CD14-positive monocyte (primary cell): Measurements from ENCODE around the gene DYRK1A. TPM values are rescaled to one million over a fixed set of nuclear protein-coding genes. Genes with fewer than 3 reads are reported as not detected.
A peak's percentile ranks its signal among the peaks of the same experiment; 100 is the strongest.

Source experiments
- DNase-seq, 3 donors: peaks; one replicate each; pipeline ENCODE4 v3.0.0-alpha.2; 2011 to 2022
- H2AFZ ChIP-seq: 2 replicates; pipeline ENCODE4 v1.6.0; 2012; ENCODE audit warnings: mild to moderate bottlenecking, low read depth, low read length, inconsistent platforms; ENCODE audit not compliant: insufficient read depth, poor library complexity, severe bottlenecking
- H3K27ac ChIP-seq, 2 donors: 1 replicate in 1 of 2; 2 replicates in 1 of 2; pipeline ENCODE4 v1.5.1; 2012 to 2013; ENCODE audit warnings: low read length in 2 of 2, control low read depth in 1 of 2, inconsistent platforms in 1 of 2, low read depth in 1 of 2, mild to moderate bottlenecking in 1 of 2
- H3K27me3 ChIP-seq, 2 donors: one replicate each; pipeline versions ENCODE4 v1.6.0 to v1.6.1; 2011 to 2013; ENCODE audit warnings: low read length in 2 of 2; ENCODE audit not compliant: control insufficient read depth in 2 of 2, insufficient read depth in 2 of 2
- H3K36me3 ChIP-seq, 2 donors: replicated peaks in 1 of 2; 1 replicate in 1 of 2; 2 replicates in 1 of 2; pipeline versions ENCODE4 v1.5.1 to v1.6.1; 2012 to 2013; ENCODE audit warnings: low read length in 2 of 2, control low read depth in 1 of 2, inconsistent platforms in 1 of 2, mild to moderate bottlenecking in 1 of 2; ENCODE audit not compliant: insufficient read depth in 2 of 2, control insufficient read depth in 1 of 2
- H3K4me1 ChIP-seq, 2 donors: 1 replicate in 1 of 2; 2 replicates in 1 of 2; pipeline versions ENCODE4 v1.5.1 to v1.6.1; 2012 to 2013; ENCODE audit warnings: low read length in 2 of 2, control low read depth in 1 of 2, inconsistent platforms in 1 of 2, mild to moderate bottlenecking in 1 of 2, moderate library complexity in 1 of 2; ENCODE audit not compliant: insufficient read depth in 2 of 2, control insufficient read depth in 1 of 2
- H3K4me2 ChIP-seq: replicated peaks from 2 replicates; pipeline ENCODE3; 2012; ENCODE audit warnings: low read length, moderate library complexity, mild to moderate bottlenecking; ENCODE audit not compliant: poor library complexity, severe bottlenecking; ENCODE audit errors: extremely low read depth
- H3K4me3 ChIP-seq, 3 experiments: fragments of 200-600 bp in 1 of 3; sonication (generic) in 1 of 3; replicated peaks in 1 of 3; 1 replicate in 2 of 3; 2 replicates in 1 of 3; pipeline ENCODE4 v1.5.1; 2011 to 2013; ENCODE audit warnings: low read length in 3 of 3, mild to moderate bottlenecking in 3 of 3, control low read depth in 2 of 3, low read depth in 2 of 3, inconsistent platforms in 1 of 3, moderate library complexity in 1 of 3
- H3K79me2 ChIP-seq: 2 replicates; pipeline ENCODE4 v1.6.0; 2012; ENCODE audit warnings: mild to moderate bottlenecking, control low read depth, inconsistent platforms, low read length, moderate library complexity; ENCODE audit not compliant: insufficient read depth
- H3K9ac ChIP-seq: 2 replicates; pipeline ENCODE4 v1.6.0; 2017; ENCODE audit warnings: low read length, mild to moderate bottlenecking; ENCODE audit not compliant: insufficient read depth, poor library complexity, severe bottlenecking
- H3K9me3 ChIP-seq, 2 donors: replicated peaks in 1 of 2; 1 replicate in 1 of 2; 2 replicates in 1 of 2; pipeline versions ENCODE4 v1.5.1 to v1.6.1; 2012 to 2013; ENCODE audit warnings: low read length in 2 of 2, control low read depth in 1 of 2; ENCODE audit not compliant: control insufficient read depth in 1 of 2, insufficient read depth in 1 of 2
- H4K20me1 ChIP-seq: 2 replicates; pipeline ENCODE4 v1.6.0; 2012; ENCODE audit warnings: mild to moderate bottlenecking, low read length, control low read depth, moderate library complexity; ENCODE audit not compliant: insufficient read depth
- H3K27ac Mint-ChIP-seq, 7 donors: one replicate each; pipeline ENCODE4 v1.8.0; 2020; ENCODE audit warnings: mild to moderate bottlenecking in 7 of 7, mixed read lengths in 7 of 7, moderate library complexity in 6 of 7, inconsistent platforms in 2 of 7
- H3K27me3 Mint-ChIP-seq, 3 donors: one replicate each; pipeline ENCODE4 v1.8.0; 2021 to 2022; ENCODE audit warnings: low read depth in 3 of 3, mild to moderate bottlenecking in 3 of 3, mixed read lengths in 3 of 3, moderate library complexity in 3 of 3, inconsistent platforms in 1 of 3
- H3K36me3 Mint-ChIP-seq, 2 donors: one replicate each; pipeline ENCODE4 v1.8.0; 2020; ENCODE audit warnings: mixed read lengths in 2 of 2, inconsistent platforms in 1 of 2, mild to moderate bottlenecking in 1 of 2
- H3K4me1 Mint-ChIP-seq: one replicate; pipeline ENCODE4 v1.8.0; 2020; ENCODE audit warnings: mild to moderate bottlenecking, mixed read lengths
- H3K4me3 Mint-ChIP-seq, 2 donors: one replicate each; pipeline ENCODE4 v1.8.0; 2020; ENCODE audit warnings: mild to moderate bottlenecking in 2 of 2, mixed read lengths in 2 of 2, moderate library complexity in 1 of 2
- H3K9me3 Mint-ChIP-seq, 7 donors: one replicate each; pipeline ENCODE4 v1.8.0; 2020 to 2022; ENCODE audit warnings: mixed read lengths in 7 of 7, mild to moderate bottlenecking in 6 of 7, moderate library complexity in 6 of 7, inconsistent platforms in 2 of 7
- WGBS: methylation state at CpG from one replicate; pipeline ENCODE4 v1.1.5; 2013; ENCODE audit warnings: missing lambda C conversion rate; ENCODE audit not compliant: insufficient coverage; 5-methylcytosine and 5-hydroxymethylcytosine counted together
- intact Hi-C, 2 donors: fragments of 100-400 bp; cut with micrococcal nuclease; formaldehyde crosslinking; loops; one replicate each; pipeline versions ENCODE4 v1.15.0 to v1.15.1; 2023
- polyA plus RNA-seq, 3 donors: library from polyadenylated mRNA; depleted of rRNA in 1 of 3; unstranded in 2 of 3; stranded (reverse) in 1 of 3; fragments of 300-500 nt in 2 of 3; fragments of >200 nt in 1 of 3; fragmentation: Illumina TruSeq in 2 of 3; gene quantifications; 1 replicate in 2 of 3; 2 replicates in 1 of 3; pipeline ENCODE4 v1.2.3, GENCODE V29; 2012 to 2021
- TF ChIP-seq, protein P1 (sequence below): fragments of 200-600 bp; IDR thresholded peaks from one replicate; pipeline ENCODE4 v1.8.0; 2022; ENCODE audit warnings: antibody characterized with exemption, mild to moderate bottlenecking

Gene DYRK1A
- polyA plus RNA-seq, 3 donors = 1.8 to 53.5 (median 2.4) TPM

DNA sequence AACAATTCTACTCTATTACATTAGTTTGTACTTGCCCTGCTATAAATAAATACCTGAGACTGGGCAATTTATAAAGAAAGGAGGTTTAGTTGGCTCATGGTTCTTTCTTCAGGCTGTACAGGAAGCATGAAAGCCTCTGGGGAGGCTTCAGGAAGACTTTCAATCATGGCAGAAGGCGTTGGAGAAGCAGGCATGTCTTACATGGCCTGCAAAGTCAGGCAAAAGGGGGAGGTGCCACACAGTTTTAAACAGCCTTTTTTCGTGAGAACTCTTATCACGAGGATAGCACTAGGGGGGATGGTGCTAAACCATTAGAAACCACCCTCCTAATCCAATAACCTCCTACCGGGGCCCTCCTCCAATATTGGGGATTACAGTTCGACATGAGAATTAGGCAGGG is 102.9 kb downstream of the DYRK1A start:
- H3K4me3 Mint-ChIP-seq = no peak overlapping the region
- no peak for DNase-seq
- Histone ChIP-seq H3K4me2 (no peak overlapping the region), H3K79me2 (peaks cover 100% of the 10 kb centered on the region), H3K27me3 (no peaks in the 10 kb centered on the region), H3K4me1 (no peaks in the 10 kb centered on the region), H3K36me3 (peaks cover 20 to 62% of the 10 kb centered on the region in 2 donors), H3K9me3 (no peaks in the 10 kb centered on the region), H4K20me1 (peaks cover 100% of the 10 kb centered on the region), H3K9ac (no peak overlapping the region), H3K27ac (no peak overlapping the region), H2AFZ (no peak overlapping the region), H3K4me3 (no peak overlapping the region)
- TF ChIP-seq, protein P1, sequence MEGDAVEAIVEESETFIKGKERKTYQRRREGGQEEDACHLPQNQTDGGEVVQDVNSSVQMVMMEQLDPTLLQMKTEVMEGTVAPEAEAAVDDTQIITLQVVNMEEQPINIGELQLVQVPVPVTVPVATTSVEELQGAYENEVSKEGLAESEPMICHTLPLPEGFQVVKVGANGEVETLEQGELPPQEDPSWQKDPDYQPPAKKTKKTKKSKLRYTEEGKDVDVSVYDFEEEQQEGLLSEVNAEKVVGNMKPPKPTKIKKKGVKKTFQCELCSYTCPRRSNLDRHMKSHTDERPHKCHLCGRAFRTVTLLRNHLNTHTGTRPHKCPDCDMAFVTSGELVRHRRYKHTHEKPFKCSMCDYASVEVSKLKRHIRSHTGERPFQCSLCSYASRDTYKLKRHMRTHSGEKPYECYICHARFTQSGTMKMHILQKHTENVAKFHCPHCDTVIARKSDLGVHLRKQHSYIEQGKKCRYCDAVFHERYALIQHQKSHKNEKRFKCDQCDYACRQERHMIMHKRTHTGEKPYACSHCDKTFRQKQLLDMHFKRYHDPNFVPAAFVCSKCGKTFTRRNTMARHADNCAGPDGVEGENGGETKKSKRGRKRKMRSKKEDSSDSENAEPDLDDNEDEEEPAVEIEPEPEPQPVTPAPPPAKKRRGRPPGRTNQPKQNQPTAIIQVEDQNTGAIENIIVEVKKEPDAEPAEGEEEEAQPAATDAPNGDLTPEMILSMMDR = no peak
- 100% methylated on average over 1 of the region's 5 CpGs for WGBS
- H3K9me3 Mint-ChIP-seq = no peaks in the 10 kb centered on the region
- peaks cover 0 to 2% (median 1%) of the 10 kb centered on the region in 3 donors for H3K27me3 Mint-ChIP-seq
- intact Hi-C loops = loop anchor here in 1 of 2 donors (10.0 kb wide), 1 partner anchor 95 kb away; no protein-coding TSS in a partner anchor
- peak overlapping the region in 2 of 7 donors; percentile 43 for H3K27ac Mint-ChIP-seq
- H3K4me1 Mint-ChIP-seq = peaks cover 1% of the 10 kb centered on the region
- H3K36me3 Mint-ChIP-seq = peaks cover 23 to 33% of the 10 kb centered on the region in 2 donors

GRCh38 chr21:37472581-37472980 is 106.0 kb downstream of the DYRK1A start:
- Mint-ChIP-seq H3K36me3 (peaks cover 29 to 46% of the 10 kb centered on the region in 2 donors), H3K27me3 (peaks cover 0 to 1% (median 0%) of the 10 kb centered on the region in 3 donors), H3K9me3 (no peaks in the 10 kb centered on the region), H3K27ac (peak overlapping the region in 1 of 7 donors; percentile 45), H3K4me1 (peaks cover 10% of the 10 kb centered on the region), H3K4me3 (no peak overlapping the region)
- H3K9ac ChIP-seq = no peak overlapping the region
- no peak overlapping the region for H3K4me2 ChIP-seq
- intact Hi-C loops = no loop called here
- H2AFZ ChIP-seq = no peak overlapping the region
- no peak for DNase-seq
- H3K4me3 ChIP-seq = no peak overlapping the region
- H3K79me2 ChIP-seq = peaks cover 100% of the 10 kb centered on the region
- no peaks in the 10 kb centered on the region for H3K9me3 ChIP-seq
- no peaks in the 10 kb centered on the region for H3K4me1 ChIP-seq
- H3K36me3 ChIP-seq = peaks cover 18 to 69% of the 10 kb centered on the region in 2 donors
- H3K27me3 ChIP-seq = no peaks in the 10 kb centered on the region
- WGBS = 100% methylated on average over 2 of the region's 4 CpGs
- H4K20me1 ChIP-seq = peaks cover 100% of the 10 kb centered on the region
- TF ChIP-seq, protein P1 = no peak
- H3K27ac ChIP-seq = peak overlapping the region in 1 of 2 donors; percentile 42
